Ishikawa (cell line): Measurements from ENCODE around the gene MAGI1.

Experiments
- EGR1 ChIP-seq: IDR thresholded peaks from 2 replicates; pipeline ENCODE4 v1.6.1; 2012
- EP300 ChIP-seq: IDR thresholded peaks from 2 replicates; pipeline ENCODE4 v1.6.1; 2012; ENCODE audit warnings: borderline replicate concordance
- FOXM1 ChIP-seq: IDR thresholded peaks from 2 replicates; pipeline ENCODE4 v1.6.1; 2012; ENCODE audit warnings: low read depth, borderline replicate concordance
- MAX ChIP-seq: IDR thresholded peaks from 2 replicates; pipeline ENCODE4 v1.6.1; 2012
- TAF1 ChIP-seq: IDR thresholded peaks from 2 replicates; pipeline ENCODE4 v1.6.1; 2012; ENCODE audit warnings: low read depth, mild to moderate bottlenecking
- TEAD4 ChIP-seq: IDR thresholded peaks from 2 replicates; pipeline ENCODE4 v1.6.1; 2012
- YY1 ChIP-seq: IDR thresholded peaks from 2 replicates; pipeline ENCODE4 v1.6.1; 2012; ENCODE audit warnings: low read depth
- ZBTB7A ChIP-seq: IDR thresholded peaks from 2 replicates; pipeline ENCODE4 v1.6.1; 2012; ENCODE audit warnings: low read depth
- TF ChIP-seq, protein P1 (sequence below): IDR thresholded peaks from 2 replicates; pipeline ENCODE4 v1.6.1; 2012; ENCODE audit warnings: low read depth, mild to moderate bottlenecking

DNA sequence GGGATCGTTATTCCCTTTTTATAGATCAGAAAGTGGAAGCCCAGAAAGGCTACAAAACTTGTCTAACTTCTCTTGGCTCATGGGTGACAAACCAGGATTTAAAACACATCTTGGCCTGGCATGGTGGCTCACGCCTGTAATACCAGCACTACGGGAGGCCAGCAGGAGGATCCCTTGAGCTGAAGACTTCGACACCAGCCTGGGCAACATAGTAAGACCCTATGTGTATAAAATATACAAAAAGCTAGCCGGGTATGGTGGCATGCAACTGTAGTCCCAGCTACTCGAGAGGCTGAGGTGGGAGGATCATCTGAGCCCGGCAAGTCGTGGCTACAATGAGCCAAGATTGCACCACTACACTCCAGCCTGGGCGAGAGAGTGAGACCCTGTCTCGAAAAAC lies 479.1 kb downstream of the MAGI1 start:
- TF ChIP-seq MAX = no peak
- TF ChIP-seq TEAD4 = no peak
- no peak for TF ChIP-seq YY1
- TF ChIP-seq, protein P1, sequence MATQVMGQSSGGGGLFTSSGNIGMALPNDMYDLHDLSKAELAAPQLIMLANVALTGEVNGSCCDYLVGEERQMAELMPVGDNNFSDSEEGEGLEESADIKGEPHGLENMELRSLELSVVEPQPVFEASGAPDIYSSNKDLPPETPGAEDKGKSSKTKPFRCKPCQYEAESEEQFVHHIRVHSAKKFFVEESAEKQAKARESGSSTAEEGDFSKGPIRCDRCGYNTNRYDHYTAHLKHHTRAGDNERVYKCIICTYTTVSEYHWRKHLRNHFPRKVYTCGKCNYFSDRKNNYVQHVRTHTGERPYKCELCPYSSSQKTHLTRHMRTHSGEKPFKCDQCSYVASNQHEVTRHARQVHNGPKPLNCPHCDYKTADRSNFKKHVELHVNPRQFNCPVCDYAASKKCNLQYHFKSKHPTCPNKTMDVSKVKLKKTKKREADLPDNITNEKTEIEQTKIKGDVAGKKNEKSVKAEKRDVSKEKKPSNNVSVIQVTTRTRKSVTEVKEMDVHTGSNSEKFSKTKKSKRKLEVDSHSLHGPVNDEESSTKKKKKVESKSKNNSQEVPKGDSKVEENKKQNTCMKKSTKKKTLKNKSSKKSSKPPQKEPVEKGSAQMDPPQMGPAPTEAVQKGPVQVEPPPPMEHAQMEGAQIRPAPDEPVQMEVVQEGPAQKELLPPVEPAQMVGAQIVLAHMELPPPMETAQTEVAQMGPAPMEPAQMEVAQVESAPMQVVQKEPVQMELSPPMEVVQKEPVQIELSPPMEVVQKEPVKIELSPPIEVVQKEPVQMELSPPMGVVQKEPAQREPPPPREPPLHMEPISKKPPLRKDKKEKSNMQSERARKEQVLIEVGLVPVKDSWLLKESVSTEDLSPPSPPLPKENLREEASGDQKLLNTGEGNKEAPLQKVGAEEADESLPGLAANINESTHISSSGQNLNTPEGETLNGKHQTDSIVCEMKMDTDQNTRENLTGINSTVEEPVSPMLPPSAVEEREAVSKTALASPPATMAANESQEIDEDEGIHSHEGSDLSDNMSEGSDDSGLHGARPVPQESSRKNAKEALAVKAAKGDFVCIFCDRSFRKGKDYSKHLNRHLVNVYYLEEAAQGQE = no peak
- TF ChIP-seq EP300 = no peak
- no peak for TF ChIP-seq FOXM1
- no peak for TF ChIP-seq EGR1
- TF ChIP-seq ZBTB7A = no peak
- no peak for TF ChIP-seq TAF1
